Epidermal melanocyte (primary cell): ENCODE results near the gene SLC38A10.

Source experiments
- DNase-seq: peaks from one replicate; pipeline ENCODE4 v3.0.0; 2011; ENCODE audit warnings: low spot score; ENCODE audit not compliant: insufficient read length

SLC38A10 gene

DNA sequence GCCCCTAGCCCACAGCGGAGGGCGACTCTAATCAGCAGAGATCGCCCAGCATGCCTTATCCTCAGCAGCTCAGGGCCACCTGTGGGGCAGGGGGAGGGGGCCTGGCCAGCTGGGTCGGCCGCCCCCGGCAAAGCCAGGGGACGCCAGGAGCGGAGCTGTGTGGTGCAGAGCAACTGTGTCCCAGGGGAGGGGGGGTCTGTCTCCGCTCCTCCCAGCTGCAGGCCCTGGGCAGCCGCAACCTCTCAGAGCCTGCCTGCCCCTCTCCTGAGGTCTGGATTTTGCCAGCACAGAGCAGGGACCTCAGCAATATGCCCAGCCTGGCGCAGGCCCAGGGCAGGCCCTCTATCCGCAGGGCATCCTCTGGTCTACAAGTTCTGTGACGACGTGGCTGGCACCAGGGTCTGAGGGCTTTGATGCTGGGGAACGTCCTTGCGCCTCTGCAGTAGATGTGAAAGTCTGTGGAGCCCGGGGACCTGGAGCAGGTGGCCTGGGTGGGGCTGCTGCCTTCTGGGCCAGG lies 36.5 kb upstream of the SLC38A10 start:
- DNase-seq = no peak

GRCh38 chr17:81330884-81331245 lies 35.8 kb upstream of the SLC38A10 start:
- DNase-seq = no peak

DNA sequence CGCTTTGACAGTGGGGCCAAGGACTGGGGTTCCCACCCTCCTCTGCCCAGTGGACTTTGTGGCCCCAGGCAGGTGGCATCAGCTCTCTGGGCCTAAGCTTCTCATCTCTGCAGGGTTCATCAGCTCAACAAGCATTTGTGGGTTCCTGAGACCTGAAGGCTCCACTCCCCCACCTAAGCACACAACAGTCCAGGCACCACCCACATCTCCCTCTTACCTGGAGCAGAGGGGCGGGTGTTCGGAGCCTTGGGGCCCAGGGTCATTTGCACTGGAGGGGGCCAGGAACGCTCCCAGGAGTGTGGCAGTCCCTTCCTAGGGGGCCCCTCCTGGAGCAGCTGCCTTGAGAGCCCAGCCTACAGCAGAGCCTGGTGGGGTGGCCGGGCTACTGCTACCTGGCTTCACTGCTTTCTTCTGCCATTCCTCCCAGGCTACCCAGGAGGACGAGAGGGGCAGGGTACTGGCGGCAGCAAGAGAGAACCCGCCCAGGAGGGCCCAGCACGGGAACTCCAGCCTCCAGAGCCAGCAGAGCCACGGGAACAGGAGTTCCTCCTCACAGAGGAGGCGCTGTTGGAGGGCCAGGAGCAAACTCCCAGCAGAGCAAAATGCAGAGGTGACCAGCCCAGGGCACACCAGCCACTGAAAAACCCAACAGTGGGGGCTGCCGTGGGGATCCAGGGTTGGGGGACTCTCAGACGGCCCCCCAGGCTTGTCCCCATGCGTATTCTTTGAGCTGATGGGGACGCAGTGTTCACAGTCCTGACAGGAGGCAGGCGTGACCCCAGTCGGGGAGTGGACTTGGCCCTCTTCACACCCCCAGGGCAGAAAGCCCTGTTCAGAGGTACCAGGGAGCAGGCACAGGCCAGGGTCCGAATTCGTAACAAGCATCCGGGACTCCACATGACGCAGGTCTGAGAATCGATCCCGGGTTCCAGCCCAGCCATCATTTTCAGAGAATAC lies 35.1 kb upstream of the SLC38A10 start:
- no peak for DNase-seq

- peak; percentile 87 for DNase-seq
These were observed 34.1 kb upstream of the SLC38A10 start for GRCh38 chr17:81328978-81329926.

DNA sequence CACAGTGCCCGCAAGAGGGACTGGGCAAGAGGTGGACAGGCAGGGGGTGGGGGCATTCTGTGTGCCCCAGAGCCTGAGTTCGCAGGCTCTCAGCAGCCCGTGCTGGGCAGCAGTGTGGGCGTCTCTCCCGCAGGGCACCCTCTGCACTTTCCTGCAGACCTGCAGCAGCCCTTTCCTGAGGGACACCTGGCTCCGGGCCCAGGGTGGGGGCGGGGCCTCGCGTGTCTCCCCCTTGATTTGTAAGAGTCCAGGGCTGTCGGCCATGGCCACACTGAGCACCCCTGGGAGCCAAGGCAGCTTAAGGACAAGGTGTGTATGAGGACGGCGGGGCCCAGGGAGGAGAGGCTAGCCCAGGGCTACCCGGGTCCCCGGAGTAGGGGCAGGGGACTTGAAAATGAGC lies 33.4 kb upstream of the SLC38A10 start:
- DNase-seq = no peak

DNA sequence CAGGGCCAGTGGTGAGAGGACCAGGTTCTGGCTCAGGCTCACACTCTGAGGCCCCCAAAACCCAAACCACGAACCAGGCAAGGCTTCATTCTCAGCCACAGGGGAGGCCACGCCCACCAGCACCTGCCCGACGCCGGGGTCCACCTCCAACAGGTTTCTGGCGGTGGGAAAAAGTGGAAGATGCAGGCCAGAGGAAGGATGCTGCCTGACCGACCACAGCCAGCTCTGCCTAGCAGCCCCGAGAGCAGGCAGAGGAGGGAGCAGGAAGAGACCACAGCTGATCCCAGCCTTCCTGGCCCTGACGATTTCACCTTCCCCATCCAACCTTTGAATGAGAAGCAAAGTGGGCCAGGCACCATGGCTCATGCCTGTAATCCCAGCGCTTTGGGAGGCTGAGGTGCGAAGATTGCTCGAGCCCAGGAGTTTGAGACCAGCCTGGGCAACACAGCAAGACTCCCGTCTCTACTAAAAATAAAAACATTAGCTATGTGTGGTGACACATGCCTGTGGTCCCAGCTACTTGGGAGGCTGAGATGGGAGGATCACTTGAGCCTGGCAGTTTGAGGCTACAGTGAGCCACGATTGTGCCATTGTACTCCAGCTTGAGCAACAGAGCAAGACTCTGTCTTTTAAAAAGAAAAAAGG lies 30.7 kb upstream of the SLC38A10 start:
- no peak for DNase-seq

GRCh38 chr17:81324851-81325713 lies 30.0 kb upstream of the SLC38A10 start:
- no peak for DNase-seq

GRCh38 chr17:81324177-81324850 lies 29.2 kb upstream of the SLC38A10 start:
- no peak for DNase-seq

- peak; percentile 75 for DNase-seq
These were observed 28.3 kb upstream of the SLC38A10 start for GRCh38 chr17:81323411-81323868.

GRCh38 chr17:81323083-81323369 lies 27.9 kb upstream of the SLC38A10 start:
- DNase-seq = no peak

DNA sequence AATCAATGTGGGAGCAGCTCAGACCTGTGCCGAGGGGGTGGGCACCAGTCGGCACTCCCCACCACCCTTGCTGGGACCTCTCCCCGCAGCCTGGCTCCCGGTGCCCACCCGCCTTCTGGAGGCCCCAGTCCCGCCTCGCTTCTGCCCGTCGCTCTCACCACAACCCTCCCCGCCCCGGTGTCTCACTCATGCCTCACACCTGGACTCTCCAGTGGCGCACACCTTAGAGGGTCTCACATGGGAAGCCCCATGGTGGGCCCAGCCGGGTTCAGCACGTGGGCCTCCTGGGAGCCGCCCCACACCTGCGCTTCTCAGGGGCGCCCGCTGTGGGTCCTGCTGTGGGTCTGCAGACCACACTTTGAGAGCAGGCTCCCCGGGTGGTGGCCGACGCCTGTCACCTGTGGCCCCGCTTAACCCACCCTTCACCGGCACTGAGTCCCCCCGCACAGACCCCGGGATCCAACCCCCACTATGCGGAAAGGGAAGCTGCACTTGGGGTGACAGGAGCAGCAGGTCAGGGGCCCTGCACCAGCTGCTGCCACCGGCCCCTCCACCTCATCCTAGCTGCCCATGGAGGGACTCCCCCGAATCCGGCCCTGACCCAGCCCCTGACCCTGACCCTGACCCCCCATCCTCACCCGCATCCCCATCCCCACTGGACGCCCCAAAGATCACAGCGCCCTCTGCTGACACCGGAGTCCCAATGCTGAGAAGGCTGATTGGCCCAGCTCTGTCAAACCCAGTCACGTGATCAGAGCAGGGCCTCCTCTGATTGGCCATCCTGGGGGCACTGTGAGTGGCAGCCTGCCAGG lies 27.4 kb upstream of the SLC38A10 start:
- no peak for DNase-seq

DNA sequence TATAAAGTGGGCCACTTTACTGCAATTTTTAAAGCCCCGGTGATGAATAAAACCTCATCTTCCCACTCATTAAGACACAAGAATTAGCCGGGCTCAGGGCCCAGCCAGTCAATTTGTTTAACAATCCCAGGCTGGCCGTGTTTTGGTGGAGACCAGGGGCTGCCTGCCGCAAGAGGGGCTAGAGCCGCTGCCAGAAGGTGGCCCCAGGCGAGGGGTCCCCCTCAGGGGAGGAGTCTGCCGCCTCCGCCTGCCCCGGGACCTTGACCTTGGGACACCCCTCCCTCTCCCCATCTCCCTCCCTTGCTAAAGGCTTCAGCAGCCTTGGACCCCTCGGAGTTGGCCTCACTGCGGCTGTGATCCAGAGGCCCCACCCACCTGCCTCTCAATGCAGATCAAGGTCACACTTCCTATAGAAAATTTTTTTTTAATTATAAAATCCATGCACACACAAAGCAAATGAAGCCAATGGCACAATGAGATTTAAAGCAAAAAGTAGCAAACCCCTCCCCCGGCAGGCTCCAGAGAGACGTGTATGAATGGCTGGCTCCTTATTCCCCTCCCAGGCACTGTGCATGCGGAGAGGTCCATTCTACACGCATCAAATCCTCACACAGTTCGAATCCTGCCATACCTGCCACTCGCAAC lies 23.0 kb upstream of the SLC38A10 start:
- no peak for DNase-seq

- DNase-seq = no peak
These were observed 22.4 kb upstream of the SLC38A10 start for GRCh38 chr17:81317530-81317821.

GRCh38 chr17:81315885-81316391 lies 20.8 kb upstream of the SLC38A10 start:
- no peak for DNase-seq

DNA sequence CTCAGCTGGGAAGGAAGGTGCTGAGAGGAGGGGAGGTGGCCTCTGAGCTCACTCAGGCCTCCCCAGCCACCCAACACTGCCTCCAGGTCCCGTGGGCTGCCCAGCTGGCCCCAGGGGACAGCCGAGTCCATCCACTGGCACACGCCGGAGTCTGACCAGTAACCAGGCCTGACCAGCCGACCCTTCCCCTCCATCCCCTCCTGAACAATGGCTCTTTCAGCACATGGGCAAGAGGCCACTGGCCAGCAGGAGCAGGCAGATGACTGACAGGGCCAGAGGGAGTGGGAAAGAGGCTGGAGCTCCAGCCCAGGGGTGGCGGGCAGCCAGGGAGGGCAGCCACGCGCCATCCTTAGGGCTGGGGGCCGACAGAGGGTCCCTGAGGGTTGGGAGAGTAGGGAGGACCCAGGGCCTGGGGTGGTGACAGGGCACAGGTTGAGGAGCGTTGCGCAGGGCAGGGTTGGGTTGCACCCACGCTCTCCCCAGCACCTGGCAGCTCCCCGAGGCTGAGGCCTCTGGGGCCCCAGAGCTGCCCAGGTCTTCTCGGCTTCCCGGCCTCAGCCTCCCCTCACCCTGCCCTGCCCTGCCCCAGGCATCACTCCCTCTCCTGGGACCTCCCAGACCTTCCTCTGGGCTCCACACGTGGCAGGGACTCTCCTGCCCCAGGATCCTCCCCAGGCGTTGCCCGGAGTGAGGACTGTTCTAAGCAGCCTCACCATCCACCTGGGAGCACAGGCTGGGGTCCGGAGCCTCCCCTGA lies 20.2 kb upstream of the SLC38A10 start:
- no peak for DNase-seq

GRCh38 chr17:81314398-81315081 lies 19.4 kb upstream of the SLC38A10 start:
- DNase-seq = no peak

GRCh38 chr17:81313776-81314397 lies 18.8 kb upstream of the SLC38A10 start:
- DNase-seq = no peak
